Myocyte (in vitro differentiated cells): ENCODE results near the gene EZH2. TPM values are rescaled to one million over a fixed set of nuclear protein-coding genes. Genes with fewer than 3 reads are reported as not detected.

Source experiments
- DNase-seq: peaks from one replicate; pipeline ENCODE4 v3.0.0-alpha.2; 2012; ENCODE audit warnings: low read depth
- total RNA-seq: library from RNA; depleted of rRNA; stranded (reverse); fragments of >200 nt; gene quantifications from 2 replicates; pipeline ENCODE4 v1.2.3, GENCODE V29; 2014

Gene EZH2
- total RNA-seq, 1 donor from 2014 or later, result 6.5 TPM

- DNase-seq, result no peak
Measured at GRCh38 chr7:148856891-148857290, 27.2 kb downstream of the EZH2 start.

- no peak for DNase-seq
Measured at GRCh38 chr7:148856578-148856881, 27.6 kb downstream of the EZH2 start.

DNA sequence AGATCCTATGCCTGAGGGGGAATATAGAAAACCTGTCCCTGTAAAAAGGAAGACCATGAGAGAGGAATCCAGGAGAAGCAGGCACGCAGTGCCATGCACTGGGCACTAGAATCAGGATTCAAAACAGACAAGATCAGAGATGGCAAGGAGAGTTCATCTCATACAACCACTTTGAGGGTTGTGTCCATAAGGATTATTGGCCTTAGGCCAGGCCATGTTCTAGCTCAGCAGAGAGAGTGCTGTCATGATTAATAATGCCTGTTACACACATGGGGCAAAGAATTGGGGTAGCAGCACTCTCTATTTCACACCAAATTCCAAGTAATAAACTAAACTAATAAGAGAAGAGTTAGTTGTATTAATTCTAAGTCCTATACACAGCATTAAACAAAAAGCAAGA is 29.1 kb downstream of the EZH2 start:
- DNase-seq, result no peak

DNA sequence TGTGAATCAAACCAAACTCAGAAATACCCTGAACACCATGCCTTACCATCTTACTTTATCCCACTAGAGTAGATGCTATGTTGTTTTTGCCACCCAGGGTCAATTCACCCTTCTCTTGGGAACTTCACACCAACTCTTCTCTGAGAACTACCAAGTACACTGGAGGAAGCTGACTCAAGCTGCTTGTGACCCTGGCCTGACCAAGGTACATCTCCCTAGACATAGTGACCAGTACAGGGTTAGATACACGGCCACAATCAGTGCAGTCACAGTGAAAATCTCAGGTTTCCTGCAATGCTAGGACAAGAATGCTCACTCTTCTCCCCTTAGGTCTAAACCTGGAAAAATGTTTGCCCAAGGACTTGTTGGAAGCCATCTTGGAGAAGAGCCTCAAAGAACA is 31.8 kb downstream of the EZH2 start:
- DNase-seq, result no peak

GRCh38 chr7:148850564-148850963 is 33.5 kb downstream of the EZH2 start:
- DNase-seq, result no peak

- no peak for DNase-seq
Measured at GRCh38 chr7:148849393-148850098, 34.5 kb downstream of the EZH2 start.

- no peak for DNase-seq
Measured at GRCh38 chr7:148847815-148848734, 36.0 kb downstream of the EZH2 start.

GRCh38 chr7:148838905-148839304 is 45.2 kb downstream of the EZH2 start:
- no peak for DNase-seq

GRCh38 chr7:148835854-148836253 is 48.2 kb downstream of the EZH2 start:
- DNase-seq, result no peak

- no peak for DNase-seq
Measured at GRCh38 chr7:148834605-148835004, 49.5 kb downstream of the EZH2 start.

GRCh38 chr7:148831782-148832181 is 52.3 kb downstream of the EZH2 start:
- no peak for DNase-seq

- DNase-seq, result no peak
Measured at GRCh38 chr7:148830897-148831692, 53.0 kb downstream of the EZH2 start.

- DNase-seq, result no peak
Measured at GRCh38 chr7:148828965-148829364, 55.1 kb downstream of the EZH2 start.

- DNase-seq, result no peak
Measured at GRCh38 chr7:148825338-148825737, 58.8 kb downstream of the EZH2 start.

DNA sequence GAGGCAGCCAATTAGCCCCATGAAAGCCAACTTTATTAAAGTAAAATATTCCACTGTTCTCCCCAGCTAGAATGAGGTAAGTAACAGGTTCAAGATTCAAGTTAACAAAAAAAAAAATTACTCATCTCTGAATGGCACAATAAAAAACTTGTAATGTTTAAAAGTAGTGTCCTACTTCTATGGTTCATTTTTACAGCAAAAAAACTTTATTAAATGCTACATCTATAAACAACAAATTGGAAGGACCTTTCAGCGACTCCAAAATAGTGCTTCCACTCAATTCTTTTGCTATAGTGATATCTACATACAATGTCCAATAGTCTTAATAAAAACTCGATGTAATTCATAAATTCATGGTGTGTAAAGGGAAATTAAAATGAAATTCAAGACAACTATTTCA is 59.2 kb downstream of the EZH2 start:
- DNase-seq, result no peak

DNA sequence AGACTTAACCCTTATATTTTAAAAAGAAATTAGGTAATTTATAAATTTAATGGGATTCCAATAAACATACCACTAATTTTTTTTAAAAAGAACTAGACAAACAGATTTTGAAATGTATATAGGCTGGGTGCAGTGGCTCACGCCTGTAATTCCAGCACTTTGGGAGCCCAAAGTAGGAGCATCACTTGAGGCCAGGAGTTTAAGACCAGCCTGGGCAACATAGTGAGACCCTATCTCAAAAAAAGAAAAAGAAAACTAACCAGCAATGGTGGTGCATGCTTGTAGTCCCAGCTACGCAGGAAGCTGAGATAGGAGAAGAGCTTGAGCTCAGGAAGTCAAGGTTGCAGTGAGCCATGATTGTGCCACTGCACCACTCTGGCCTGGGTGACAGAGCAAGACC is 62.7 kb downstream of the EZH2 start:
- no peak for DNase-seq

GRCh38 chr7:148819697-148820360 is 64.3 kb downstream of the EZH2 start:
- no peak for DNase-seq

DNA sequence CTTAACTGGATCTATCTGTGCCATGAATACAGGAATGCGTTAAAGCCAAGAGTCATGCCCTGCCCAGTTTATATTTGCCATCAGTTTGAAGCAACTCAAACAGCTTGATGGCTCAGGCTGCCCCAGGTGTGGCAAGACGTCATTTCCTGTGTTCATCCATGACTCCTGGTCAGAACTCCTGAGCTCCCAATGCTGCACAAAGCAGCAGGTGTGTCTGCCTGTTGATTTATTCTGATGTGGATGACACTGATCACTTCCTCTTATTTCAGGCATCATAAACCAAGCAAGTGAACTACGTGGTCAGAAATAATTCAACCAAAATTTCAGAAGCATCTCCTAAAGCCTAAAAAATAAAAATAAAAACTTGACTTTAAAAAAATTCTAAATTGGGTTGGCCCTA is 68.5 kb downstream of the EZH2 start:
- no peak for DNase-seq

DNA sequence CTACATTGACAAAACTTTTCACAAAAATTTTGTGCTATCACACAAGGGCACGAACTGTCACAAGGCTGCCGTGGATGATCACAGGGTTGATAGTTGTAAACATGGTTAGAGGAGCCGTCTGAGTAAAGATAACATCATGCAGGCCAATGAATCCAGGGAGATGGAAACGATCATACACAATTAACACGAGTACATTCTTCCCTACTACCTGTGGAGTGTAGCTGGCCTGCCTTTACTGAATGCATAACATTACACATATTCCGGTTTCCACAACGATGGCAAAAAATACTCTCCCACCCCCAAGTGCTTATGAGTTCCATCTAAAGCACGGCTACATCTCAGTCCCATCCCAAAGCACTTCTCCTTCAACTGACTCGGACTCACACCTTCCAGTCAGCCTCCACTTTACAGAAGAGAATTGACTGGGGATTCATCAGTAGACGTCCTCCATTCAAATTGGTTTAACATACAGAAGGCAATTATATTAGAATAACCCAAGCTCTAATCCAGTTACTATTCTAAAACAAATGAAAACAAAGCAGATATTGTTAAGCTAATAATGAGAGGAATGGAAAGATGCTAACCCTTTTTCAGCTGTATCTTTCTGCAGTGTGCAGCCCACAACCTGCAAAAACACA is 69.0 kb downstream of the EZH2 start:
- no peak for DNase-seq

DNA sequence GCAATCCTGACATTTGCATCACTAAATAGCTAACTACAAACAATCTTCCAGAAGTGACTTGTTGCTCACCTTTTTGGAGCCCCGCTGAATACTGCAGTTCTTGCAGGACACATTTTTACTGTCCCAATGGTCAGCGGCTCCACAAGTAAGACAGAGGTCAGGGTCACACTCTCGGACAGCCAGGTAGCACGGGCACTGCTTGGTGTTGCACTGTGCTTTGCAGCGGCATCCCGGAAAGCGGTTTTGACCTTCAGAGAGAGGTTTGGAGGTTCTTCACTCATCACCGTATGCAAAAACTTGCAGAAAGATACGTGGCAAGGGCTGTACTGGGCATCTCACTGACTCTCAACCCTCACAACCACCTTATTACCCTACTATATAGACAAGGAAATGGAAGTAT is 70.2 kb downstream of the EZH2 start:
- DNase-seq, result no peak

DNA sequence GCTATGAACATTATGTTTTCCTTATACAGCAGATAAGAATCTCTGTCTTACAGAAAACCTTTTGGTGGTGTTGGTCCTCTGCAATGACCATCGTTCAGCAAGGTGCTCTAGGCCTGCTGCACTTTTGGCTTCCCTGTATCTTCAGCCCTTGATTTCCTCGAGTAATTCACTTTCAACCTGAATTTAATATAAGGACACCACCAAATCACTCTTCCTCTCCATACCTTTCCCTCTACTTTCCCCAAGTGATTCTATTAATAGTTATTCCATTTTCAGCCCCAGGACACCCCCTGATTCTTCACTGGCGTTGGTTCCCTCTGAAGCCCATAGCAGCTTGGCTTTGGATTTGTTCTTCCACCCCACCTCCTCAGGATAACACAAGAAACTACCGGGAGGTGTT is 72.2 kb downstream of the EZH2 start:
- no peak for DNase-seq
